ENCODE data around the gene MED29.
"Not testable (repeated sequence)": the region's sequence is repeated elsewhere in the genome, so short reads cannot be mapped to it uniquely, and the experiment has no call there.

MED29 gene

DNA sequence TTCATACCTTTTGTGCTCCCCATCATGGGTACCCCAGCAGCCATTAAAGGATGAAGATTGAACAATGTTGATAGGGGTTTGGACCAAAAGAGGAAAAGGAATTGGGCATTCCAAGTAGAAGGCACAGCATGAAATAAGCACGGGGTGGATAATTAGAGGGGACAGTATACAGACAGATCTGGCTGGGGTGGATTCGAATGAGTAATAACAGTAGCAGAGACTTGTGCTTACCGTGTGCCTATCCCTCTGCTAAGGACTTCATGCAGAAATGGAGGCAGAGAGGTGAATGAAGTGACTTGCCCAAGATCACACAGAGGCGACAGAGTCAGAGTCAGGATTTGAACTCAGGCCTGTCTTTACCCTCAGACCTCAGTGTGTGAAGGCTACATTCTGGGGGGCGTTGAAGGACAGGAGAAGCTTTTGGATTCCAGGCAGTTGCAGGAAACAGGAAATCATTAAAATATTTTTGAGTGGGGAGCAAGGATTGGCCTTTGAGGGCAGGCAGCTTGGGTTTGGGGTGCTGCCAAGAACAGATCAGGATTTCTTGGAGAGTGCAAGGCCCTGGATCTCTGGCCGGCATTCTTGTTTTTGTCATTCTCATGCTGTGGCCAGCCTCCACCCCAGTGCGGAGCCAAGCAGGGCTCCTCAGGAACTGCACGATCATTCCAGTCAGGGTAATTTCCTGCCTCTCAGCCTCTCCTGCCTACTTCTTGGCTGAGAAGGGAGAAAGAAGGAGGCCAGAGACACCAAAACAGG, 19.0 kb upstream of the MED29 start:
- Histone ChIP-seq H3K27me3 (ENCODE audit: insufficient read depth, low read depth, severe bottlenecking) (no peaks in the 10 kb centered on the region), H3K27ac (no peak overlapping the region), H3K36me3 (peaks cover 85% of the 10 kb centered on the region), H3K9me3 (ENCODE audit: severe bottlenecking) (no peaks in the 10 kb centered on the region), H3K4me3 (ENCODE audit: low read depth, low read length) (no peak overlapping the region)
- DNase-seq = no peak
- TF ChIP-seq, protein P1, sequence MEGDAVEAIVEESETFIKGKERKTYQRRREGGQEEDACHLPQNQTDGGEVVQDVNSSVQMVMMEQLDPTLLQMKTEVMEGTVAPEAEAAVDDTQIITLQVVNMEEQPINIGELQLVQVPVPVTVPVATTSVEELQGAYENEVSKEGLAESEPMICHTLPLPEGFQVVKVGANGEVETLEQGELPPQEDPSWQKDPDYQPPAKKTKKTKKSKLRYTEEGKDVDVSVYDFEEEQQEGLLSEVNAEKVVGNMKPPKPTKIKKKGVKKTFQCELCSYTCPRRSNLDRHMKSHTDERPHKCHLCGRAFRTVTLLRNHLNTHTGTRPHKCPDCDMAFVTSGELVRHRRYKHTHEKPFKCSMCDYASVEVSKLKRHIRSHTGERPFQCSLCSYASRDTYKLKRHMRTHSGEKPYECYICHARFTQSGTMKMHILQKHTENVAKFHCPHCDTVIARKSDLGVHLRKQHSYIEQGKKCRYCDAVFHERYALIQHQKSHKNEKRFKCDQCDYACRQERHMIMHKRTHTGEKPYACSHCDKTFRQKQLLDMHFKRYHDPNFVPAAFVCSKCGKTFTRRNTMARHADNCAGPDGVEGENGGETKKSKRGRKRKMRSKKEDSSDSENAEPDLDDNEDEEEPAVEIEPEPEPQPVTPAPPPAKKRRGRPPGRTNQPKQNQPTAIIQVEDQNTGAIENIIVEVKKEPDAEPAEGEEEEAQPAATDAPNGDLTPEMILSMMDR (IDR thresholded peaks at IDR 0.05; ENCODE audit: low read depth, low read length) = no peak

DNA sequence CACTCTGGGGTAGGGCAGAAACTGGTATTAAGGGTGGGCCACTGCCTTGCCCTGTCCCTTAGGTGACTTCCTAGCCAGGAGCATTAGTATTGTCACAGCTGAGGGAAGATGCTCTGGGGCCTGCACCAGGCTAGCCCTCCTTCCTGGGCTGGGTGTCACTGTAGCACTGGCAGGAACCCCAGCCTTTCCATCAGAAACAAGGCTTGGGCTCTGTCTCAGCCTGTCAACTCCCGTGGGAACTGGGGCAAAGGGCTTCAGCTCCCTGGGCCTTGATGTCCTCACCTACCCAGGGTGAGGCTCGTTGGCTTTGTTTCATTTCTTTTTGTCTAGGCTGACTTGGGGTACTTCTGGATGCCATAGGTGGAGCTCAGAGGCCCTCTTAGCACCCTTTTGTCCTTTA, 18.2 kb upstream of the MED29 start:
- no peak for DNase-seq
- no peaks in the 10 kb centered on the region for H3K27me3 ChIP-seq (ENCODE audit: insufficient read depth, low read depth, severe bottlenecking)
- no peaks in the 10 kb centered on the region for H3K9me3 ChIP-seq (ENCODE audit: severe bottlenecking)
- peaks cover 92% of the 10 kb centered on the region for H3K36me3 ChIP-seq
- TF ChIP-seq, protein P1 (IDR thresholded peaks at IDR 0.05; ENCODE audit: low read depth, low read length) = no peak
- H3K4me3 ChIP-seq (ENCODE audit: low read depth, low read length) = no peak overlapping the region
- H3K27ac ChIP-seq = no peak overlapping the region

DNA sequence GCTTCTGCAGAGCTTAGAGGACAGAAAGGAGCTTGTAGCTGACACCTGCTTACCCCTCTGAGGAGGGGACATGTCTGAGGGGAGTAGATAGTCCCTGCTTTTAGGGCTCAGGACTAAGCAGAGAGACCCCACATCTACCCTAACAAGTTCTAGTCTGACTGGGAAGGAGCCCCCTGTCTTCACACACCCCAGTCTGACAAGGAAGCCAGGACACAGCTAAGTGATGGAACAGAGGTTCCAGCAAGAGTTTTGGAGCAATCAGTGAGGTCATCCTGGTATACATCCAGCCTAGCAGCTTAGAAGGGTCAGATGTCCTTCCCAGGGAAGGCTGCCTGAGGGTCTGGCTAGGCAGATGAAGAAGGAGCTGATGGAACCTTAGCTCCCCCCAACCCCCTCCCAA, 15.2 kb upstream of the MED29 start:
- Histone ChIP-seq H3K36me3 (peaks cover 94% of the 10 kb centered on the region), H3K4me3 (ENCODE audit: low read depth, low read length) (no peak overlapping the region), H3K27me3 (ENCODE audit: insufficient read depth, low read depth, severe bottlenecking) (no peaks in the 10 kb centered on the region), H3K9me3 (ENCODE audit: severe bottlenecking) (no peaks in the 10 kb centered on the region), H3K27ac (no peak overlapping the region)
- DNase-seq = no peak
- TF ChIP-seq, protein P1 (IDR thresholded peaks at IDR 0.05; ENCODE audit: low read depth, low read length) = no peak

DNA sequence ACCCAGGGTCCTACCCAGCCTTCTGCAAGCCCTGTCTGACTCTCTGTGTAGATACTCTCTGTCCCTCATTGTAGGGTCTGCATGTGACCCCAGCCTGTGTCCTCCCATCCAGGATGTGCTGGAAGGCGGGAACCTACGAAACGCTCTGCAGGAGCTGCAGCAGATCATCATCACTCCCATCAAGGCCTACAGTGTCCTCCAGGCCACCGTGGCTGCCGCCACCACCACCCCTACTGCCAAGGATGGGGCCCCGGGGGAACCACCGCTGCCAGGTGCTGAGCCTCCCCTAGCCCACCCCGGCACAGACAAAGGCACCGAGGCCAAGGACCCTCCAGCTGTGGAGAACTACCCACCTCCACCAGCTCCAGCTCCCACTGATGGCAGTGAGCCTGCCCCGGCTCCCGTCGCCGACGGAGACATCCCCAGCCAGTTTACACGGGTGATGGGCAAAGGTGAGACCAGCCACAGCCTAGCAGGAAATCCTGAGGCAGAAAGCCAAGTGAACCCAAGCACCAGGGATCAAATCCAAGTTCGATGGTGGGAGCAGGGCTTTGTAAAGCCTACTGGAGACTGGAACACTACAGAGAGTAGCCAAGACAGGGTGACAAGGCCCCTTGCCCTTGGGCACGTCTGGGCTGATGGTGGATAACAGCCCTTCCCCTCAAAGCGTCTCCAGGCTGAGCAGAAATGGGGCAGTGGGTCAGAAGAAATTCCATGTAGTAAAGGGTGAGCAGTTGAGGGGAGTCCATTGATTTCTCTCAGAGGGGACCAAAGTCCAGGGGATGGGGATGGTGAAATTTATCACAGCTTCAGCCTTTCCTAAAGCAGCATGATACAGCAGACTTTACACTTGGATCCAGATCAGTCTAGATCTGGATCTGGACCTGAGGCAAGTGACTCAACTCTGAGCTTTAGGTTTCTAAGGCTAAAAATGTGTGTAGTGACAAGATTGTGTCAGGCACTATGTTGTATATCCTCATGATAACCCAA, 13.5 kb upstream of the MED29 start:
- Histone ChIP-seq H3K27me3 (ENCODE audit: insufficient read depth, low read depth, severe bottlenecking) (no peaks in the 10 kb centered on the region), H3K27ac (no peak overlapping the region), H3K9me3 (ENCODE audit: severe bottlenecking) (no peaks in the 10 kb centered on the region), H3K36me3 (peaks cover 93% of the 10 kb centered on the region), H3K4me3 (ENCODE audit: low read depth, low read length) (no peak overlapping the region)
- TF ChIP-seq, protein P1 (IDR thresholded peaks at IDR 0.05; ENCODE audit: low read depth, low read length) = no peak
- DNase-seq = no peak

DNA sequence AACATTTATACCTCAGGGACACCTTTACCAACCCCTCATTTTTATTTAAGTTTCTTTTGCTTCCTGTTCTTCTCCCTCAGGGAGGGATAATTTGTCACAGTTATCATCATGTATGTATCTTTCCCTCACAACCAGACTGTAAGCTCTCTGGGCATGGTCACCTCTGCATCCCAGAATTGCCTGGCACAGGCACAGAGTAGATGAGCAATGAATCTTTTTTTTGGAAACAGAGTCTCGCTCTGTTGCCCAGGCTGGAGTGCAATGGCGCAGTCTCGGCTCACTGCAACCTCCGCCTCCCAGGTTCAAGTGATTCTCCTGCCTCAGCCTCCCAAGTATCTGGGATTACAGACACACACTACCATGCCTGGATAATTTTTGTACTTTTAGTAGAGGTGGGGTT, 11.8 kb upstream of the MED29 start:
- not testable (repeated sequence) for H3K27me3 ChIP-seq (ENCODE audit: insufficient read depth, low read depth, severe bottlenecking); H3K4me3 ChIP-seq (ENCODE audit: low read depth, low read length); H3K9me3 ChIP-seq (ENCODE audit: severe bottlenecking); DNase-seq; H3K27ac ChIP-seq
- H3K36me3 ChIP-seq = peaks cover 92% of the 10 kb centered on the region

DNA sequence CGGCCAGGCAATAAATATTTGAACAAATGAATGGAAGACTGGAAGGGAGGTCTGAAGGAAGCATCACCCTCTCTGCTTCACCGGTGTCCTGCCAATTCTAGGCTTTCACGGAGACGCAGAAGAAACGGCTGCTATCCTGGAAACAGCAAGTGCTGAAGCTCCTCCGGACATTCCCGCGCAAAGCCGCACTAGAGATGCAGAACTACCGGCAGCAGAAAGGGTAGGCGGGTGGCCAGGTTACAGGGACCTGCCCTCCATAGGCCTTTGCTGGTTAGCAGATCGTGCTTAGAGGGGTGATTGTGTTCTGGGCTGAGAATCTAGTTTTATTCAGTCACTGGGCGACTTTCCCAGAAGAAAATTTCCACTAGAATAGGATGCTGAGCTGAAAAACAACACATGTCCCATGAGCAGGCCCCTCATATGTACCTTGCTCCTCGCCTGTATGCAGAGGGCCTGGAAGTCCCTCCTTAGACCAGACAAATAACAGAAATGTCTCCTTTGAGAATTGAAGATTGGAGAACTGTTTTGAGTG, 11.2 kb upstream of the MED29 start:
- Histone ChIP-seq H3K4me3 (ENCODE audit: low read depth, low read length) (no peak overlapping the region), H3K36me3 (peaks cover 92% of the 10 kb centered on the region), H3K27me3 (ENCODE audit: insufficient read depth, low read depth, severe bottlenecking) (no peaks in the 10 kb centered on the region), H3K9me3 (ENCODE audit: severe bottlenecking) (no peaks in the 10 kb centered on the region), H3K27ac (no peak overlapping the region)
- TF ChIP-seq, protein P1 (IDR thresholded peaks at IDR 0.05; ENCODE audit: low read depth, low read length) = no peak
- DNase-seq = no peak

All from WERI-Rb-1 (cell line).